ENCODE data around the gene ARPC4. TPM values are rescaled to one million over a fixed set of nuclear protein-coding genes. Genes with fewer than 3 reads are reported as not detected.

The ARPC4 gene
- total RNA-seq, 1 donor from 2014 or later, result 156 TPM

- H3K36me3 Mint-ChIP-seq (ENCODE audit: low read depth), result peaks cover 22% of the 10 kb centered on the region
- TF ChIP-seq CTCF (conservative IDR thresholded peaks at IDR 0.05), result no peak
- DNase-seq (ENCODE audit: low read depth, low spot score), result no peak
- no peaks in the 10 kb centered on the region for H3K4me1 Mint-ChIP-seq
- H3K27me3 Mint-ChIP-seq (ENCODE audit: low read depth), result no peaks in the 10 kb centered on the region
- H3K27ac Mint-ChIP-seq (ENCODE audit: unreplicated experiment), result no peak overlapping the region
- no peaks in the 10 kb centered on the region for H3K9me3 Mint-ChIP-seq
- H3K4me3 Mint-ChIP-seq, result no peak overlapping the region
Measured at GRCh38 chr3:9786209-9786739, 6.6 kb upstream of the ARPC4 start.

- peak; percentile 59 for TF ChIP-seq CTCF (conservative IDR thresholded peaks at IDR 0.05)
- peaks cover 22% of the 10 kb centered on the region for H3K36me3 Mint-ChIP-seq (ENCODE audit: low read depth)
- DNase-seq (ENCODE audit: low read depth, low spot score), result no peak
- H3K27me3 Mint-ChIP-seq (ENCODE audit: low read depth), result no peaks in the 10 kb centered on the region
- H3K9me3 Mint-ChIP-seq, result no peaks in the 10 kb centered on the region
- H3K27ac Mint-ChIP-seq (ENCODE audit: unreplicated experiment), result no peak overlapping the region
- peaks cover 6% of the 10 kb centered on the region for H3K4me1 Mint-ChIP-seq
- H3K4me3 Mint-ChIP-seq, result peak overlapping the region; percentile 27
Measured at GRCh38 chr3:9786825-9787669, 5.8 kb upstream of the ARPC4 start.

- peaks cover 6% of the 10 kb centered on the region for H3K4me1 Mint-ChIP-seq
Measured at GRCh38 chr3:9787714-9788113, 5.2 kb upstream of the ARPC4 start.

GRCh38 chr3:9791127-9791526 lies 1.8 kb upstream of the ARPC4 start:
- Mint-ChIP-seq H3K27me3 (ENCODE audit: low read depth) (no peaks in the 10 kb centered on the region), H3K9me3 (no peaks in the 10 kb centered on the region), H3K27ac (ENCODE audit: unreplicated experiment) (no peak overlapping the region), H3K4me3 (peak overlapping the region; percentile 96), H3K36me3 (ENCODE audit: low read depth) (peaks cover 18% of the 10 kb centered on the region), H3K4me1 (peaks cover 22% of the 10 kb centered on the region)
- no peak for TF ChIP-seq CTCF (conservative IDR thresholded peaks at IDR 0.05)
- DNase-seq (ENCODE audit: low read depth, low spot score), result no peak

More at GRCh38 chr3:9787714-9788113, 5.2 kb upstream of the ARPC4 start:
- no peaks in the 10 kb centered on the region for H3K9me3 Mint-ChIP-seq
- no peak for TF ChIP-seq CTCF (conservative IDR thresholded peaks at IDR 0.05)
- no peaks in the 10 kb centered on the region for H3K27me3 Mint-ChIP-seq (ENCODE audit: low read depth)
- no peak overlapping the region for H3K27ac Mint-ChIP-seq (ENCODE audit: unreplicated experiment)
- H3K36me3 Mint-ChIP-seq (ENCODE audit: low read depth), result peaks cover 22% of the 10 kb centered on the region
- peak overlapping the region; percentile 5 for H3K4me3 Mint-ChIP-seq
- no peak for DNase-seq (ENCODE audit: low read depth, low spot score)

GRCh38 chr3:9791790-9792404 lies 985 bp upstream of the ARPC4 start:
- no peak for DNase-seq (ENCODE audit: low read depth, low spot score)
- Mint-ChIP-seq H3K4me1 (peaks cover 22% of the 10 kb centered on the region), H3K36me3 (ENCODE audit: low read depth) (peaks cover 10% of the 10 kb centered on the region), H3K27me3 (ENCODE audit: low read depth) (no peaks in the 10 kb centered on the region), H3K9me3 (no peaks in the 10 kb centered on the region), H3K27ac (ENCODE audit: unreplicated experiment) (peak overlapping the region; percentile 59), H3K4me3 (peak overlapping the region; percentile 96)
- TF ChIP-seq CTCF (conservative IDR thresholded peaks at IDR 0.05), result no peak
